Stimulated activated CD8-positive, alpha-beta memory T cell treated with anti-CD3 and anti-CD28 coated beads, Interleukin-4, amount 100 ng/mL, for 1 hour (primary cell): Measurements from ENCODE around the gene BAZ1B.
"Not testable (repeated sequence)": the region's sequence is repeated elsewhere in the genome, so short reads cannot be mapped to it uniquely, and the experiment has no call there.

Source experiments
- DNase-seq, 2 donors: peaks; one replicate each; pipeline ENCODE4 v3.0.0-alpha.2; 2020; ENCODE audit warnings: low read depth in 2 of 2, low spot score in 1 of 2

The BAZ1B gene

GRCh38 chr7:73429622-73430505 lies 92.2 kb downstream of the BAZ1B start:
- no peak for DNase-seq

DNA sequence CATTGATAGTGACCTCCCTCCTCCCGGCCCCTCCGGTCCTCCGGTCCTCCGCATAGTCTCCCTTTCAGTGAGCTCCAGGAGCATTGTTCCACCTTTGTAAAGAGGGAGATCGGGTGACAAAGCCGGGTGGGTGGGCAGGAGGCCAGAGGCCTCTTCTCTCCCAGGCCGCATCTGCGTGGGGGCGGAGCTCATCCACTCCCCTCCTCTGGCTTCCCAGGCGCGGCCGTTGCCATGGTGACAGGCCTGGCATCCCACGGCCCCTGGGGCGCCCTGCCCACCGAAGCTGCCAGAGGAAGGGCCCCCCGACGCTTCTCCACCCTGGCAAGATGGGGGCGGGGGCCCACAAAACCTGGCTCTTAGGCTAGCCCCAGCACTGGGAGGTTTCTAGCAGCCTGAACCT lies 92.9 kb downstream of the BAZ1B start:
- no peak for DNase-seq

DNA sequence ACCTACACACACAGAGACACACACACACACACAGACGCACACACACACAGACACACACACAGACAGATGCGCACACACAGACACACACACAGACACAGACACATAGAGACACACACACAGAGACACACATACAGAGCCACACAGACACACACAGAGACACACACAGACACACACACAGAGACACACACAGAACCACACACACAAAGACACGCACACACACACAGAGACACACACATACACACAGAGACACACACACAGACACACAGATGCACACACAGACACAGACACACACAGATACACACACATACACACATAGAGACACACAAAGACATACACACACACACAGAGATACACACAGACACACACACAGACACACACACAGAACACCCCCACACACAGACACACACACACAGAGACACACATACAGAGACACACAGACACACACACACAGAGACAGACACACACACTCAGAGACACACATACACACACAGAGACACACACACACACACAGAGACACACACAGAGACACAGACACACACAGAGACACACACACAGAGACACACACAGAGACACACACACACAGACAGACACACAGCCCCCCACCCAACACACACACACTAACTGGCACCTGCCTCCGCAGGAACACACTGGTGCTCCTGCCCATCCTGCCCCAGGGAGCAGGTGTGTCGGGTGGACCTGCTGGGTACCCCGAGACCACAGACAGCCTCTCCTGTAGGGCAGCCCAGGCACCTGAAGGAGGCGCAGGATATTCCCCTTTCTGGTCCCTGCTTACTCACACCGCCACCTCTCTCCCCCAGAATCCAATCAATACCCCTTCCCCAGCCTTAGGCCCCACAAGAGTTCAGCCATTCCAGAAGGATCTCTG lies 93.9 kb downstream of the BAZ1B start:
- no peak for DNase-seq

DNA sequence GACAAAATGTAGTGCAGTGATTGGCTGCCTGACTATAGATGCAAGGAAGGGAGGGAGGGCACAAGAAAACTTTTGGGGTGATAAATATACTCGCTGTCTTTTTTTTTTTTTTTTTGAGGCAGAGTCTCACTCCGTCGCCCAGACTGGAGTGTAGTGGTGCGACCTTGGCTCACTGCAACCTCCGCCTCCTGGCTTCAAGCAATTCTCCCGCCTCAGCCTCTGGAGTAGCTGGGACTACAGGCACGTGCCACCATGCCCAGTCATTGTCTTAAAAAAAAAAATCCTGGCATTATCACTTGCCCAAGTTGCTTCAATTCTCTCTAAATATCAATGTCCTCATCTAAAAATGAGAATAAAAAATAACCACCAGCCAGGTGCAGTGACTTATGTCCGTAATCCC lies 96.1 kb downstream of the BAZ1B start:
- no peak for DNase-seq

- no peak for DNase-seq
Measured at GRCh38 chr7:73425356-73425983, 96.6 kb downstream of the BAZ1B start.

DNA sequence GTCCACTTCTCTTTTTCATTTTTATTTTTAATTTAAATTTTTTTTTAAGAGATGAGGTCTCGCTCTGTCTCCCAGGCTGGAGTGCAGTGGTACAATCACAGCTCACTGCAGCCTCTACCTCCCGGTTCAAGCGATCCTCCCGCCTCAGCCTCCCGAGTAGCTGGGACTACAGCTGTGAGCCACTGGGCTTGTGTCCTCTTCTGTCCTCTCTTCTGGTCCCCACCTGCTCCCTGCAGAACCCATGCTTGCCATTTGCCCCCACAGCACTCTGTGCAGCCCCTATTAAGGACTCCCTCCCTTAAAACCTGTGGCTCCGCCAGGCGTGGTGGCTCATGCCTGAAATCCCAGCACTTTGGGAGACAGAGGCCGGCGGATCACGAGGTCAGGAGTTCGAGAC lies 97.6 kb downstream of the BAZ1B start:
- no peak for DNase-seq

GRCh38 chr7:73423519-73424488 lies 98.3 kb downstream of the BAZ1B start:
- no peak for DNase-seq

DNA sequence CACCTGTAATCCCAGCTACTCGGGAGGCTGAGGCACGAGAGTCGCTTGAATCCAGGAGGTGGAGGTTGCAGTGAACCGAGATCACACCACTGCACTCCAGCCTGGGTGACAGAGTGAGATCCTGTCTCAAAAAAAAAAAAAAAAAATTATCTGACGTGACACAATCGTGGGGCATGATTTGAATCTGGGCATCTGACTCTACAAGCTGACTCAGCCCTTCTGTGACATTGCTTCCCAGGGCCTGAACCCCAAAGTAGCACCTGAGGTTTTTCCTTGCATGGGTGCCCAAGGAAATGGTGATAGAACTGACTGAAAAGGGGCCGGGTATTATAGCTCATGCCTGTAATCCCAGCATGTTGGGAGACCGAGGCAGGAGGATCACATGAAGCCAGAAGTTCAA lies 101.5 kb downstream of the BAZ1B start:
- DNase-seq, result not testable (repeated sequence)

DNA sequence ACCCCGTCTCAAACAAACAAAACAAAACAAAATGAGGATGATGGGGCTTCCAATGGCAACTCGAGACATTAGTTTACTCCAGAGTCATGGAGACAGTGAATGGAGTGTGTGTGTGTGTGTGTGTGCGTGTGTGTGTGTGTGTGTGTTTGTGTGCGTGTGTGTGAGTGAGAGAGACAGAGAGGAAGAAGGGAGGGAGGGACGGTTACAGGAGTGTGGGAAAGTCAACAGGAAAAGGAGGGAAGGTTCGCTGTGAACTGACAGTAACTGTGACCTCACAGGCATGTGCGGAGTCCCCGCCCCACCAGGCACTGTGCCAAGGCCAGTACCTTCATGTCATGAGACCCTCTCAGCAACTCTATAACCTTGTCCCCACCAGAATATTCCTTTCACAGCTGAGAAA lies 102.1 kb downstream of the BAZ1B start:
- DNase-seq, result not testable (repeated sequence)

DNA sequence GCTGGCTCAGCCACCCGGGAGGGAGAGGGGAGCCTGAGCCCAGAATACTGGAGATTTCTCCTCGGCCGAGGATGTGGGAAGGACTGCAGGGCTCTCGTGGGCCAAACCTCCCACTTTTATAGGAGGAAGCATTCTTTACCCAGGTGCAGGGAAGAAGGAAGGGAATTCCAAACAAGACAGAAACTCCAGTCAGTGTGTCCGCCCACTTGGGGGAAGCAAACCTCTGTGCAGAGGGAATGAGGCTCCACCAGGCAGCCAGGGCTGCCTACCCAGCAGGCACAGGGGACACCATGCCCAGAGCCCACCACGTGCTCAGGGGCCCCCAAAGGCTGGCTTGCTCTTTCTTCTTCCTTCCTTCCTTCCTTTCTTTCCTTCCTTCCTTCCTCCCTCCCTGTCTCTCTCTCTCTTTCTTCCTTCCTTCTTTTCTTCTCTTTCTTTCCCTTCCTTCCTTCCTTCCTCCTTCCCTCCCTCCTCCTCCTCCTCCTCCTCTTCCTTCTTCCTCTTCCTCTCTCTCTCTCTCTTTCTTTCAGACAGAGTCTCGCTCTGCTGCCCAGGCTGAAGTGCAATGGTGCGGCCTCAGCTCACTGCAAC lies 103.9 kb downstream of the BAZ1B start:
- no peak for DNase-seq

- not testable (repeated sequence) for DNase-seq
Measured at GRCh38 chr7:73410541-73411131, 111.5 kb downstream of the BAZ1B start.

GRCh38 chr7:73404860-73405259 lies 117.2 kb downstream of the BAZ1B start:
- not testable (repeated sequence) for DNase-seq

DNA sequence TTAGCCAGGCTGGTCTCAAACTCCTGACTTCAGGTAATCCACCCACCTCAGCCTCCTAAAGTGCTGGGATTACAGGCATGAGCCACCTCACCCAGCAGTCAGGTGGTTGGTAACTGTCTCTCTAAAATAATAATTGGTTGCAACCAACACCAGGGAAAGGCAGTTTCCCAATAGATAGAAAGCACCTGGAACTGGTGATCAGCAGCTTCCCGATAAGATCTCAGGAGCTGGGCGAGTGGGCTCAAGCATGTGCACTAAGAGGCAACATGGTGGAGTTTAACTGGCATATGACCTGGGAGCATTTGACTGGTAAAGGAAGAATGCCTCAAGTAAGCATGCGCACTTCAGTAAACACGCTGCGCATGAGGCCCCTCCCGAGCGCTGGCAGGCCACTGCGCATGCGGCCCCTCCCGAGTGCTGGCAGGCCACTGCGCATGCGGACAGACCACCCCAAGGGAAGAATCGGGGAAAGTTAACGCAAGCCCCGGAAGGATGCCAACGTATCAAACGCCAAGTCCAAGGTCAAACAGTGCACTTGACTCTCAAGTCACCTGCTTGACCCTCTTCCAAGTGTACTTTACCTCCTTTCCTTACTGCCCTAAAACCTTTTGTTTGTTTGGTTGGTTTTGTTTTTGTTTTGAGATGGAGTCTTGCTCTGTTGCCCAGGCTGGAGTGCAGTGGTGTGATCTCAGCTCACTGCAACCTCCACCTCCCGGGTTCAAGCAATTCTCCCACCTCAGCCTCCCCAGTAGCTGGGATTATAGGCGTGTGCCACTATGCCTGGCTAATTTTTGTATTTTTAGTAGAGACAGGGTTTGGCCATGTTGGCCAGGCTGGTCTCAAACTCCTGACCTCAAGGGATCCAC lies 122.7 kb downstream of the BAZ1B start:
- DNase-seq, result peak; percentile 13 to 51

- DNase-seq, result no peak
Measured at GRCh38 chr7:73397521-73398281, 124.4 kb downstream of the BAZ1B start.

GRCh38 chr7:73395538-73396503 lies 126.3 kb downstream of the BAZ1B start:
- DNase-seq, result no peak

DNA sequence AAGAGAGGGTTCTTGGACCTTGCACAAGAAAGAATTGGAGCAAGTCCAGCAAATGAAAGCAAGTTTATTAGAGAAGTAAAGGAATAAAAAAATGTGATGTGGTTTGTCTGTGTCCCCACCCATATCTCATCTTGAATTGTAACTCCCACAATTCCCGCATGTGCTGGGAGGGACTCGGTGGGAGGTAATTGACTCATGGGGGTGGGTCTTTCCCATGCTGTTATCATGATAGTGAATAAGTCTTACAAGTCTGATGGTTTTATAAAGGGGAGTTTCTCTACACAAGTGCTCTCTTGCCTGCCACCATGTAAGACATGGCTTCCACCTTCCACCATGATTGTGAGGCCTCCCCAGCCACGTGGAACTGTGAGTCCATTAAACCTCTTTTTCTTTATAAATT lies 127.7 kb downstream of the BAZ1B start:
- DNase-seq, result no peak

DNA sequence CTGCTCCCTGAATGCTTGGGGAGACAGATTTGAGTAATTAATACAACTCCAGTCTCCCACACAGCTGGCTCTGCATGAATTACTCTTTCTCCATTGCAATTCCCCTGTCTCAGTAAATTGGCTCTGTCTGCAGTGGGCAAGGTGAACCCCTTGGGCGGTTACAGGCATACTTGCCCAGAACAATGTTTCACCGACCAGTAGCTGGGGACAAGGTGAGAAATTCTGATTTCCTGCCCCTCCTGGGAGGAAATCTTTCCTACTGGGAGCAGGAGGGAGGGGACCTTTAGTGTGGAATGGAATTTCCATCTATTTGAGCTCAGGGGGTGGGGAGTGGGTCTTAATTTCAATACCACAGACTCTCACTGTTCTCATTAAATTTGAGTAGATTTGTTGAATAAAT lies 130.7 kb downstream of the BAZ1B start:
- DNase-seq, result no peak
